ENCODE data around the gene ZNF678.
"Not testable (repeated sequence)": the region's sequence is repeated elsewhere in the genome, so short reads cannot be mapped to it uniquely, and the experiment has no call there.

The ZNF678 gene

DNA sequence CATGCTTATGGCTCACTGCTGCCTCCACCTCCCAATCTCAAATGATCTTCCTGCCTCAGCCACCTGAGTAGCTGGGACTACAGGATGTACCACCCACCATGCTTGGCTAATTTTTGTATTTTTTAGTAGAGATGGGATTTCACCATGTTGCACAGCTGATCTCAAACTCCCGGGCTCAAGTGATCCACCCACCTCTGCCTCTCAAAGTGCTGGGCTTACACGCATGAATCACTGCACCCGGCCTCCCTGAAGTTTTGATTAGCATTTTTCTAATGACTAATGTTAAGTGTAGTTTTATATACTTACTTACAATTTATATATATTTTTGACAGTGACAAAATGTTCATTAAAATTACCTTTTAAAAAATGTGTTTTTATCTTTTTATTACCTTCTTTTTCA, 41.1 kb downstream of the ZNF678 start:
- no peak overlapping the region for H3K4me3 ChIP-seq (ENCODE audit: low read depth, low read length)
- TF ChIP-seq, protein P1, sequence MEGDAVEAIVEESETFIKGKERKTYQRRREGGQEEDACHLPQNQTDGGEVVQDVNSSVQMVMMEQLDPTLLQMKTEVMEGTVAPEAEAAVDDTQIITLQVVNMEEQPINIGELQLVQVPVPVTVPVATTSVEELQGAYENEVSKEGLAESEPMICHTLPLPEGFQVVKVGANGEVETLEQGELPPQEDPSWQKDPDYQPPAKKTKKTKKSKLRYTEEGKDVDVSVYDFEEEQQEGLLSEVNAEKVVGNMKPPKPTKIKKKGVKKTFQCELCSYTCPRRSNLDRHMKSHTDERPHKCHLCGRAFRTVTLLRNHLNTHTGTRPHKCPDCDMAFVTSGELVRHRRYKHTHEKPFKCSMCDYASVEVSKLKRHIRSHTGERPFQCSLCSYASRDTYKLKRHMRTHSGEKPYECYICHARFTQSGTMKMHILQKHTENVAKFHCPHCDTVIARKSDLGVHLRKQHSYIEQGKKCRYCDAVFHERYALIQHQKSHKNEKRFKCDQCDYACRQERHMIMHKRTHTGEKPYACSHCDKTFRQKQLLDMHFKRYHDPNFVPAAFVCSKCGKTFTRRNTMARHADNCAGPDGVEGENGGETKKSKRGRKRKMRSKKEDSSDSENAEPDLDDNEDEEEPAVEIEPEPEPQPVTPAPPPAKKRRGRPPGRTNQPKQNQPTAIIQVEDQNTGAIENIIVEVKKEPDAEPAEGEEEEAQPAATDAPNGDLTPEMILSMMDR (IDR thresholded peaks at IDR 0.05; ENCODE audit: borderline replicate concordance, insufficient read depth, low read depth, low read length) = no peak

DNA sequence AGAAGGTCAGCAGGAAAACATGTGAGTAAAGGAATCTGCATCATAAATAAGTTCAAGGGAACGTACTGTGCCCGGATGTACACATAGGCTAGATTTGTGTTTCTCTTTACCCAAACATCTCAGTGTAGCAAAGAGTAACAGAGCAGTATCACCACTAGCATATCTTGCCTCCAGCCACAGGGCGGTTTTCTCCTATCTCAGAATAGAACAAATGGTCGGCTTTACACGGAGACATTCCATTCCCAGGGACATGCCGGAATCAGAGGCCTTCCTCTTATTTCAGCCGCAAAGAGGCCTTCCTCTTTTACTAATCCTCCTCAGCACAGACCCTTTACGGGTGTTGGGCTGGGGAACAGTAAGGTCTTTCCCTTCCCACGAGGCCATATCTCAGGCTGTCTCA, 42.9 kb downstream of the ZNF678 start:
- H3K4me3 ChIP-seq (ENCODE audit: low read depth, low read length) = not testable (repeated sequence)

DNA sequence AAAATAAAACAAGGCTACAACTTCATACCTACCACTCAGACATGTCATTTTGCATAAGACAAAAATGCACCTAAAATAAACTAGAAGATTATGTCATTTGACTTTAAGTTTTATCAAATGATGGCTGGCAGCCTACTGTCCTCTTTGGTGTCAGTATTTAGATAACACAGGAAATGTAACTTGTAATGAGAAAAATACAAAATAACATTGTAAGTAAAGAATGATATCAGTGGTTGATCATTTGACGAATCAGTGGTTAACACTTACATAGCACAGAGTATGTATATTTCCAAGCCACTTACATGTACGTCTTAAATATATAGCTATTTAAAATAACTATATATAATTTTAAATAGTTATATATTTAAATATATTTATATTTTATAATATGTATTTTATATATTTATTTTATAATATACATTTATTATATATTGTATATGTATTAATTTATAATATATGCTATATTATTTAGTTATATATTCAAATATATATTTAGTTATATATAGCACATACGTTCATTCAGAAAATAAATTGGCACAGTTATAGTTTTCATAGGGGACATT, 44.1 kb downstream of the ZNF678 start:
- TF ChIP-seq, protein P1 (IDR thresholded peaks at IDR 0.05; ENCODE audit: borderline replicate concordance, insufficient read depth, low read depth, low read length) = no peak
- no peak overlapping the region for H3K4me3 ChIP-seq (ENCODE audit: low read depth, low read length)

DNA sequence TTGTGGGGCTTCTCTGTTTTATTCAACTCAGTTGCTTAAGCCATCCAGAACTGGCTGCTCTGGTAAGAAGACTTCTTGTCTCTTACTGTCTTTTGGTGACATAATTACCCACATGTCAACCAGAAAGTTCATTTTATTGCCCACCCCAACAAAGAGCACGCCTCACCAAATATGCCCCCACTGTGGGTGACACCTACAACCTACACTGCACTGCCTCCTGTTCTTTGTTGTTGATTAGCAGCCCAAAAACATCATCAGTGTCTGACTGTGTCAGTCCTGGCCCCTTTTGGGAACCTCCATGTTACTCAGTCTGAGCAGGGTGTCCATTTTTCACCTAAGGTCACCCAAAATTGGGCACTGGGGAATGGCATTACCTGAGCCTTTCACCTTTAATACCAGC, 49.3 kb downstream of the ZNF678 start:
- TF ChIP-seq, protein P1 (IDR thresholded peaks at IDR 0.05; ENCODE audit: borderline replicate concordance, insufficient read depth, low read depth, low read length) = no peak
- no peak overlapping the region for H3K4me3 ChIP-seq (ENCODE audit: low read depth, low read length)

DNA sequence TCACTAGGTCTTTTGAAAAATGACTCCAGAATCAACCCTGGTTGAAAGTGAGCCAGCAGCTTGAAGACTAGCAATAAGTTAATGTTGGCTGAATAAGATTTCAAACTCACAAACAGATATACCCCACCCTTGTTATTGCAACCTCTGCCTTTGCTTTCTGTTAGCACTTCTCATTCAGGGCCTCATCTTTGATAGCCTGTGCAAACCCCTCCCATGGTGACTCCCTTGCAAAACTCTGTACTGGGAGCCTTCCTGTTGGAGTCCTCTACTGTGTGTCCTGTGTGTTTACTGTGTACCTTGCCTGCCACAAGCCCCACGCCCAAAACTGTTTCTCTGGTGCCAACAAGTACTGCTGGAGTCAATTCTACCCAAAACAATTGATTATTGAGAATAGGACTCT, 50.2 kb downstream of the ZNF678 start:
- H3K4me3 ChIP-seq (ENCODE audit: low read depth, low read length) = no peak overlapping the region
- TF ChIP-seq, protein P1 (IDR thresholded peaks at IDR 0.05; ENCODE audit: borderline replicate concordance, insufficient read depth, low read depth, low read length) = no peak

DNA sequence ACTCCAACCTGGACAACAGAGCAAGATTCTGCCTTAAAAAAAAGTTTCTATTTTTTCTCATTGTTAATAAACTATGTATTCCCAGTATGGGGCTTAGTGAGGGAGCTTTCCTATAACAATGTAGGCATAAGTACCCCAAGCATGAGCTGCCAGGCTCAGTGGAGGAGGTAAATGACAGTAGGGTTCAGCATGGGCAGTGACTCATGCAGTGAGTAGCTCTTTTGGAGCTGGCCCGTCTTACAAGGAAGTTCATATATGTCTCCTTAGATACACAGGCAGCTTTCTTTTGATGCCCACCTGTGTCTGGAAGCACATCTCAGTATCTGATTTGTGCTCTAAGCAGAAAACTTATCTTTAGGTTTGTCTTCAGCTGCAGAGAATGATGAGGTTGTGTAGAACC, 57.9 kb downstream of the ZNF678 start:
- no peak overlapping the region for H3K4me3 ChIP-seq (ENCODE audit: low read depth, low read length)
- TF ChIP-seq, protein P1 (IDR thresholded peaks at IDR 0.05; ENCODE audit: borderline replicate concordance, insufficient read depth, low read depth, low read length) = no peak

DNA sequence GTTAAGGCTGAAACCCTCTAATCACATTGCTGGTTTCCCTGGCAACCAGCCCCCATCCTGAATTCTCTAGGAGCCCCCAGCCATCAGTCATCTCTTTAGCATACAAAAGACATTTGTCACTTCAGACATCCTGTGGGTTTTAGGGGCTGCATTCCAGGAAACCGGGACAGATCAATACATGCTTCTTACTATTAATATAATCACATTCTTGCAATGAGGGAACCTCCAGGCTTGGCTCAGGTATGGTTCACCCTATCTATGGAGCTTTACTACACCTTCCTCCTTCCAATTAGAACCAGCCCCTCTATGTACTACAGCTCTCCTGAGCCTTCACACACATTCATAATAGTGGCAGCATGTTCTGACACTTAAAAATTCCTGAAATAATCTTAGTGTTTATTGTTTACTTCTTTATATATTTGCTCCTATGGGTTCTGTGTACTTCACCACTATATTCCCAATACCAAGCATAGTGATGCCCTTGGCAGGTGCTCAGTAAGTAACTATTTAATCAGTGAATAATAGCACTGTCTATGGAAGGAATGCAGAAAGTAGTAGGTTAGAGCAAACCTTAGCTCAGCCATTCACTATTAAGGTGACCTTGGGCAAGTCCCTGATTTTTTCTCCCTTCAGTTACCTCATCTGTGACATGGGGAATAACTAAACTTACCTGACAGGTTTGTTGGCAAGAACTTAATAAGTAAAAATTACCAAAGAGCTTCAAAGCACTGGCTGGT, 59.6 kb downstream of the ZNF678 start:
- TF ChIP-seq, protein P1 (IDR thresholded peaks at IDR 0.05; ENCODE audit: borderline replicate concordance, insufficient read depth, low read depth, low read length) = no peak
- no peak overlapping the region for H3K4me3 ChIP-seq (ENCODE audit: low read depth, low read length)
